ENCODE measurements around the gene SMOC1.

Gene SMOC1

GRCh38 chr14:70002589-70003346, 123.6 kb downstream of the SMOC1 start:
- DNase-seq (ENCODE audit: insufficient read length, low spot score) (no peak), FAIRE-seq (no peak)

GRCh38 chr14:70004791-70005190, 125.6 kb downstream of the SMOC1 start:
- DNase-seq (ENCODE audit: insufficient read length, low spot score) (no peak), FAIRE-seq (no peak)

GRCh38 chr14:70005281-70005805, 126.1 kb downstream of the SMOC1 start:
- DNase-seq (ENCODE audit: insufficient read length, low spot score): no peak
- no peak for FAIRE-seq

- no peak for DNase-seq (ENCODE audit: insufficient read length, low spot score)
- FAIRE-seq: peak; percentile 83
Observed at GRCh38 chr14:70006699-70007098, 127.5 kb downstream of the SMOC1 start.

GRCh38 chr14:70008284-70009262, 129.4 kb downstream of the SMOC1 start:
- no peak for DNase-seq (ENCODE audit: insufficient read length, low spot score)
- no peak for FAIRE-seq

- DNase-seq (ENCODE audit: insufficient read length, low spot score) (no peak), FAIRE-seq (no peak)
Observed at GRCh38 chr14:70009961-70010360, 130.7 kb downstream of the SMOC1 start.

GRCh38 chr14:70011098-70011497, 131.9 kb downstream of the SMOC1 start:
- DNase-seq (ENCODE audit: insufficient read length, low spot score) (no peak), FAIRE-seq (no peak)

- no peak for DNase-seq (ENCODE audit: insufficient read length, low spot score)
- FAIRE-seq: peak; percentile 18
Observed at GRCh38 chr14:70011708-70012107, 132.5 kb downstream of the SMOC1 start.

GRCh38 chr14:70013271-70013873, 134.2 kb downstream of the SMOC1 start:
- peak; percentile 33 for DNase-seq (ENCODE audit: insufficient read length, low spot score)

GRCh38 chr14:70014406-70015095, 135.3 kb downstream of the SMOC1 start:
- DNase-seq (ENCODE audit: insufficient read length, low spot score) (no peak), FAIRE-seq (no peak)

More at GRCh38 chr14:70013271-70013873, 134.2 kb downstream of the SMOC1 start:
- peak; percentile 77 for FAIRE-seq

- DNase-seq (ENCODE audit: insufficient read length, low spot score) (no peak), FAIRE-seq (no peak)
Observed at GRCh38 chr14:70018230-70018629, 139.0 kb downstream of the SMOC1 start.

- FAIRE-seq: peak; percentile 47
- DNase-seq (ENCODE audit: insufficient read length, low spot score): peak; percentile 28
Observed at GRCh38 chr14:70018713-70019211, 139.5 kb downstream of the SMOC1 start.

GRCh38 chr14:70019695-70020094, 140.5 kb downstream of the SMOC1 start:
- DNase-seq (ENCODE audit: insufficient read length, low spot score): no peak
- no peak for FAIRE-seq

GRCh38 chr14:70020352-70021170, 141.3 kb downstream of the SMOC1 start:
- FAIRE-seq (no peak), DNase-seq (ENCODE audit: insufficient read length, low spot score) (no peak)

- DNase-seq (ENCODE audit: insufficient read length, low spot score) (no peak), FAIRE-seq (no peak)
Observed at GRCh38 chr14:70021548-70022220, 142.5 kb downstream of the SMOC1 start.

GRCh38 chr14:70022771-70023445, 143.7 kb downstream of the SMOC1 start:
- FAIRE-seq (no peak), DNase-seq (ENCODE audit: insufficient read length, low spot score) (no peak)

- DNase-seq (ENCODE audit: insufficient read length, low spot score) (no peak), FAIRE-seq (no peak)
Observed at GRCh38 chr14:70023871-70024270, 144.7 kb downstream of the SMOC1 start.

GRCh38 chr14:70027785-70028428, 148.7 kb downstream of the SMOC1 start:
- DNase-seq (ENCODE audit: insufficient read length, low spot score) (peak; percentile 67), FAIRE-seq (peak; percentile 81)

Data from GM19239 (cell line).